ENCODE data around the gene CTSD.

The CTSD gene

DNA sequence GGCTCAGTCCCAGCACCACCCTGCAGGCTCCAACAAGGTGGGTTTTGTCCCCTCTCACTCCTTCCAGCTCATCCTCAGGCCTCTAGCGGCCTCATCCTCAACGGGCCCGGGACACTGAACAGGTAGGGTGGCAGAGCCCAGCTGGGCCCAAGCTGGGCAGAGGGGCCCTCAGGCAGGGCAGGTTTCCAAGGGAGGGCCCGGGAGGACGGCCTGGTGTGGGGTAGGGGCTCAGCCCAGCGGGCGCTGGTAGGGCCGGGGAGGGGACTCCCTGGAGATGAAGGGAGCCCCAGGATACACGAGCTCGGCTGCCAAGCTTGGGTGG is 10.9 kb downstream of the CTSD start:
- Histone ChIP-seq H3K36me3 (ENCODE audit: control insufficient read depth, insufficient read depth, low read length) (no peaks in the 10 kb centered on the region), H3K27me3 (ENCODE audit: insufficient read depth, low read length, poor library complexity) (peaks cover 14% of the 10 kb centered on the region), H2BK15ac (replicated peaks; ENCODE audit: low read depth) (no peak overlapping the region), H3K27ac (ENCODE audit: low read depth, low read length) (no peak overlapping the region), H3K79me1 (ENCODE audit: low read length) (no peaks in the 10 kb centered on the region), H3K56ac (ENCODE audit: low read length) (no peak overlapping the region), H3K18ac (ENCODE audit: low read length) (no peak overlapping the region), H3K4ac (ENCODE audit: low read depth, low read length) (no peak overlapping the region), H4K5ac (ENCODE audit: low read length) (no peak overlapping the region), H3K4me1 (ENCODE audit: control insufficient read depth, low read depth, low read length) (no peaks in the 10 kb centered on the region), H3K4me3 (ENCODE audit: low read length) (no peak overlapping the region), H2AK5ac (ENCODE audit: low read length) (no peak overlapping the region), H2BK120ac (ENCODE audit: low read depth, low read length) (no peak overlapping the region), H3K9ac (ENCODE audit: low read length) (no peak overlapping the region), H3K79me2 (ENCODE audit: control insufficient read depth, insufficient read depth, low read length) (no peaks in the 10 kb centered on the region), H3K23ac (ENCODE audit: low read length) (no peak overlapping the region), H3K4me2 (ENCODE audit: low read length) (no peak overlapping the region), H2BK5ac (ENCODE audit: low read length) (no peak overlapping the region), H4K8ac (ENCODE audit: low read depth, low read length) (no peak overlapping the region)
- WGBS (ENCODE audit: extremely low coverage, insufficient coverage, low lambda C conversion rate), result no CpG with 5 or more reads among the region's 10 CpGs
- no peak for DNase-seq

GRCh38 chr11:1751999-1752906 is 11.5 kb downstream of the CTSD start:
- no peak overlapping the region for H2BK120ac ChIP-seq (ENCODE audit: low read depth, low read length)
- no peak overlapping the region for H3K9ac ChIP-seq (ENCODE audit: low read length)
- no peak overlapping the region for H2BK5ac ChIP-seq (ENCODE audit: low read length)
- H3K23ac ChIP-seq (ENCODE audit: low read length), result no peak overlapping the region
- H3K36me3 ChIP-seq (ENCODE audit: control insufficient read depth, insufficient read depth, low read length), result no peaks in the 10 kb centered on the region
- DNase-seq, result no peak
- H3K4ac ChIP-seq (ENCODE audit: low read depth, low read length), result no peak overlapping the region
- H3K4me1 ChIP-seq (ENCODE audit: control insufficient read depth, low read depth, low read length), result no peaks in the 10 kb centered on the region
- no peak overlapping the region for H3K4me2 ChIP-seq (ENCODE audit: low read length)
- H3K79me1 ChIP-seq (ENCODE audit: low read length), result no peaks in the 10 kb centered on the region
- no peak overlapping the region for H4K8ac ChIP-seq (ENCODE audit: low read depth, low read length)
- H2BK15ac ChIP-seq (replicated peaks; ENCODE audit: low read depth), result no peak overlapping the region
- H3K27me3 ChIP-seq (ENCODE audit: insufficient read depth, low read length, poor library complexity), result peaks cover 14% of the 10 kb centered on the region
- no peak overlapping the region for H3K56ac ChIP-seq (ENCODE audit: low read length)
- H4K5ac ChIP-seq (ENCODE audit: low read length), result no peak overlapping the region
- no peak overlapping the region for H2AK5ac ChIP-seq (ENCODE audit: low read length)
- no peaks in the 10 kb centered on the region for H3K79me2 ChIP-seq (ENCODE audit: control insufficient read depth, insufficient read depth, low read length)
- WGBS (ENCODE audit: extremely low coverage, insufficient coverage, low lambda C conversion rate), result no CpG with 5 or more reads among the region's 24 CpGs
- no peak overlapping the region for H3K27ac ChIP-seq (ENCODE audit: low read depth, low read length)
- H3K18ac ChIP-seq (ENCODE audit: low read length), result no peak overlapping the region
- H3K4me3 ChIP-seq (ENCODE audit: low read length), result no peak overlapping the region

GRCh38 chr11:1751531-1751921 is 12.2 kb downstream of the CTSD start:
- H3K79me1 ChIP-seq (ENCODE audit: low read length), result no peaks in the 10 kb centered on the region
- H3K27me3 ChIP-seq (ENCODE audit: insufficient read depth, low read length, poor library complexity), result peaks cover 14% of the 10 kb centered on the region
- no peak overlapping the region for H2AK5ac ChIP-seq (ENCODE audit: low read length)
- H3K4me1 ChIP-seq (ENCODE audit: control insufficient read depth, low read depth, low read length), result no peaks in the 10 kb centered on the region
- H3K9ac ChIP-seq (ENCODE audit: low read length), result no peak overlapping the region
- no peak overlapping the region for H3K4me3 ChIP-seq (ENCODE audit: low read length)
- H3K4ac ChIP-seq (ENCODE audit: low read depth, low read length), result no peak overlapping the region
- no peak for DNase-seq
- H2BK5ac ChIP-seq (ENCODE audit: low read length), result no peak overlapping the region
- no peak overlapping the region for H3K23ac ChIP-seq (ENCODE audit: low read length)
- no peak overlapping the region for H3K27ac ChIP-seq (ENCODE audit: low read depth, low read length)
- H4K5ac ChIP-seq (ENCODE audit: low read length), result no peak overlapping the region
- no peak overlapping the region for H3K4me2 ChIP-seq (ENCODE audit: low read length)
- H3K18ac ChIP-seq (ENCODE audit: low read length), result no peak overlapping the region
- no peak overlapping the region for H2BK15ac ChIP-seq (replicated peaks; ENCODE audit: low read depth)
- no peaks in the 10 kb centered on the region for H3K79me2 ChIP-seq (ENCODE audit: control insufficient read depth, insufficient read depth, low read length)
- H3K56ac ChIP-seq (ENCODE audit: low read length), result no peak overlapping the region
- H3K36me3 ChIP-seq (ENCODE audit: control insufficient read depth, insufficient read depth, low read length), result no peaks in the 10 kb centered on the region
- no peak overlapping the region for H2BK120ac ChIP-seq (ENCODE audit: low read depth, low read length)
- no peak overlapping the region for H4K8ac ChIP-seq (ENCODE audit: low read depth, low read length)
- WGBS (ENCODE audit: extremely low coverage, insufficient coverage, low lambda C conversion rate), result no CpG with 5 or more reads among the region's 5 CpGs

- H4K5ac ChIP-seq (ENCODE audit: low read length), result no peak overlapping the region
- no peak overlapping the region for H2BK120ac ChIP-seq (ENCODE audit: low read depth, low read length)
- H3K4me2 ChIP-seq (ENCODE audit: low read length), result no peak overlapping the region
- no peak overlapping the region for H3K56ac ChIP-seq (ENCODE audit: low read length)
- peaks cover 14% of the 10 kb centered on the region for H3K27me3 ChIP-seq (ENCODE audit: insufficient read depth, low read length, poor library complexity)
- H3K4ac ChIP-seq (ENCODE audit: low read depth, low read length), result no peak overlapping the region
- no peaks in the 10 kb centered on the region for H3K4me1 ChIP-seq (ENCODE audit: control insufficient read depth, low read depth, low read length)
- no peak overlapping the region for H3K4me3 ChIP-seq (ENCODE audit: low read length)
- DNase-seq, result no peak
- no peak overlapping the region for H2AK5ac ChIP-seq (ENCODE audit: low read length)
- no peak overlapping the region for H2BK15ac ChIP-seq (replicated peaks; ENCODE audit: low read depth)
- no CpG with 5 or more reads among the region's 14 CpGs for WGBS (ENCODE audit: extremely low coverage, insufficient coverage, low lambda C conversion rate)
- H2BK5ac ChIP-seq (ENCODE audit: low read length), result no peak overlapping the region
- no peaks in the 10 kb centered on the region for H3K79me2 ChIP-seq (ENCODE audit: control insufficient read depth, insufficient read depth, low read length)
- no peak overlapping the region for H3K23ac ChIP-seq (ENCODE audit: low read length)
- H3K9ac ChIP-seq (ENCODE audit: low read length), result no peak overlapping the region
- no peaks in the 10 kb centered on the region for H3K79me1 ChIP-seq (ENCODE audit: low read length)
- H3K18ac ChIP-seq (ENCODE audit: low read length), result no peak overlapping the region
- H3K27ac ChIP-seq (ENCODE audit: low read depth, low read length), result no peak overlapping the region
- H4K8ac ChIP-seq (ENCODE audit: low read depth, low read length), result no peak overlapping the region
- H3K36me3 ChIP-seq (ENCODE audit: control insufficient read depth, insufficient read depth, low read length), result no peaks in the 10 kb centered on the region
These were observed 12.7 kb downstream of the CTSD start for GRCh38 chr11:1750840-1751530.

GRCh38 chr11:1750481-1750839 is 13.3 kb downstream of the CTSD start, which contains the start of gene IFITM10:
Gene IFITM10 (minus strand): TSS chr11:1750595. CDS start chr11:1750442, 153 bp downstream.
- no peak within 1 kb of the TSS for H3K4me3 ChIP-seq (ENCODE audit: low read length)

More at GRCh38 chr11:1750481-1750839, 13.3 kb downstream of the CTSD start, which contains the start of gene IFITM10:
- Histone ChIP-seq H2BK120ac (ENCODE audit: low read depth, low read length) (no peak within 1 kb of the TSS), H3K4me1 (ENCODE audit: control insufficient read depth, low read depth, low read length) (no peaks in the 10 kb centered on the region), H4K8ac (ENCODE audit: low read depth, low read length) (no peak within 1 kb of the TSS), H3K79me1 (ENCODE audit: low read length) (no peaks in the 10 kb centered on the region), H3K9ac (ENCODE audit: low read length) (no peak within 1 kb of the TSS), H3K27ac (ENCODE audit: low read depth, low read length) (no peak within 1 kb of the TSS), H3K79me2 (ENCODE audit: control insufficient read depth, insufficient read depth, low read length) (no peaks in the 10 kb centered on the region), H3K4me2 (ENCODE audit: low read length) (no peak within 1 kb of the TSS), H3K23ac (ENCODE audit: low read length) (no peak within 1 kb of the TSS), H2BK15ac (replicated peaks; ENCODE audit: low read depth) (no peak within 1 kb of the TSS), H4K5ac (ENCODE audit: low read length) (no peak within 1 kb of the TSS), H3K56ac (ENCODE audit: low read length) (no peak within 1 kb of the TSS), H2BK5ac (ENCODE audit: low read length) (no peak within 1 kb of the TSS), H3K18ac (ENCODE audit: low read length) (no peak within 1 kb of the TSS), H3K36me3 (ENCODE audit: control insufficient read depth, insufficient read depth, low read length) (no peaks in the 10 kb centered on the region), H2AK5ac (ENCODE audit: low read length) (no peak within 1 kb of the TSS), H3K27me3 (ENCODE audit: insufficient read depth, low read length, poor library complexity) (peaks cover 14% of the 10 kb centered on the region), H3K4ac (ENCODE audit: low read depth, low read length) (no peak within 1 kb of the TSS)
- DNase-seq, result no peak
- no CpG with 5 or more reads among the region's 6 CpGs for WGBS (ENCODE audit: extremely low coverage, insufficient coverage, low lambda C conversion rate)

Data from mesendoderm (in vitro differentiated cells).